Measurements from ENCODE around the gene BPGM.

DNA sequence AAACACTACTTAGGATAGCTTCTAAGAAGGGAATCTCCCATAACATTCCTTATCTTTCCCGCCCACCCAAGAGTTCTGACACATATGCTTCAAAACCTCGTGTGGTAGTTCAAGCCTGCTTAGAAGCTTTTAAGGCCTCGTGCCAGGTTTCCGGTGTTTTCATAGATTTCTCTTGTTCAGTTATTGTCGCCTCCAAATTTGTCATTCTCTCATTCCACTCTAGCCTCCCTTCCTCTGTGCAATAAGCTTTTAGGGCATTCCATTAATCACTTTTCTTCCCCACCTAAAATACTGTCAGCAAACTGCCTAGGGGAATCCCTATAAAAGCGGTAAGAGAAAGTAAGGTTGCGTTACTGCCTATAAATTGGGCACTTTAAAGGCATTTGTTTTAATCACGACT, 718 bp upstream of the BPGM start:
- TF ChIP-seq, protein P1, sequence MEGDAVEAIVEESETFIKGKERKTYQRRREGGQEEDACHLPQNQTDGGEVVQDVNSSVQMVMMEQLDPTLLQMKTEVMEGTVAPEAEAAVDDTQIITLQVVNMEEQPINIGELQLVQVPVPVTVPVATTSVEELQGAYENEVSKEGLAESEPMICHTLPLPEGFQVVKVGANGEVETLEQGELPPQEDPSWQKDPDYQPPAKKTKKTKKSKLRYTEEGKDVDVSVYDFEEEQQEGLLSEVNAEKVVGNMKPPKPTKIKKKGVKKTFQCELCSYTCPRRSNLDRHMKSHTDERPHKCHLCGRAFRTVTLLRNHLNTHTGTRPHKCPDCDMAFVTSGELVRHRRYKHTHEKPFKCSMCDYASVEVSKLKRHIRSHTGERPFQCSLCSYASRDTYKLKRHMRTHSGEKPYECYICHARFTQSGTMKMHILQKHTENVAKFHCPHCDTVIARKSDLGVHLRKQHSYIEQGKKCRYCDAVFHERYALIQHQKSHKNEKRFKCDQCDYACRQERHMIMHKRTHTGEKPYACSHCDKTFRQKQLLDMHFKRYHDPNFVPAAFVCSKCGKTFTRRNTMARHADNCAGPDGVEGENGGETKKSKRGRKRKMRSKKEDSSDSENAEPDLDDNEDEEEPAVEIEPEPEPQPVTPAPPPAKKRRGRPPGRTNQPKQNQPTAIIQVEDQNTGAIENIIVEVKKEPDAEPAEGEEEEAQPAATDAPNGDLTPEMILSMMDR (IDR thresholded peaks at IDR 0.05; ENCODE audit: insufficient read depth, low read length, poor library complexity, severe bottlenecking) = no peak
- TF ChIP-seq EZH2phosphoT487 (conservative IDR thresholded peaks at IDR 0.05; ENCODE audit: low read length) = no peak
